Hematopoietic multipotent progenitor cell (in vitro differentiated cells): ENCODE measurements around the gene FARS2. TPM values are rescaled to one million over a fixed set of nuclear protein-coding genes. Genes with fewer than 3 reads are reported as not detected.
A peak's percentile ranks its signal among the peaks of the same experiment; 100 is the strongest.
"Not testable (repeated sequence)": the region's sequence is repeated elsewhere in the genome, so short reads cannot be mapped to it uniquely, and the experiment has no call there.

Experiments used
- DNase-seq, 3 donors: peaks; one replicate each; pipeline ENCODE4 v3.0.0-alpha.2; 2011 to 2015; ENCODE audit warnings: low read depth in 2 of 3, low spot score in 2 of 3
- total RNA-seq: library from RNA; depleted of rRNA; stranded (reverse); fragments of >200 nt; gene quantifications from one replicate; pipeline ENCODE4 v1.2.3, GENCODE V29; 2012

The FARS2 gene
- total RNA-seq, 1 donor: 47.1 TPM

DNA sequence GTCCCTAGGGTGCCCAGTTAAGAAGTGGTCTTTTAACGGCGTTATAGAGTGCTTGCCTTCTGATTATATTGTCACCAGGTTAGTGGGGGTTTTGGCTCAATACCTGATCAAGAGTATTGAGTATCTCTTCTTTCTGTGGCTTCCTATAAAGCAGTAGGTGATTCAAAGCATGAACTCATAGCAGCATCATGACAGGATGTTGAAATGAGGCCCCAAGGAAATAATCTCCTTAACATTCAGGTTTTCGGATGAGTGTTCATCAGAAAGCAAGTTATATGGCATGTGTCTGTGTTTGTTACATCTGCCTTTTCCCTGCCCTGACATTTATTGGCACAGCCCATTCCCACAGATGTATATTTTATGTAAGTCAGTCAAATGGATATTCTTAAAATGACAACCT is 301.0 kb downstream of the FARS2 start:
- DNase-seq: no peak

- no peak for DNase-seq
These were observed 301.8 kb downstream of the FARS2 start for GRCh38 chr6:5563086-5563485.

GRCh38 chr6:5564746-5565145 is 303.4 kb downstream of the FARS2 start:
- not testable (repeated sequence) for DNase-seq

GRCh38 chr6:5565971-5566370 is 304.7 kb downstream of the FARS2 start:
- DNase-seq: no peak

GRCh38 chr6:5566718-5567117 is 305.4 kb downstream of the FARS2 start:
- DNase-seq: no peak

GRCh38 chr6:5567352-5567751 is 306.0 kb downstream of the FARS2 start:
- DNase-seq: no peak

DNA sequence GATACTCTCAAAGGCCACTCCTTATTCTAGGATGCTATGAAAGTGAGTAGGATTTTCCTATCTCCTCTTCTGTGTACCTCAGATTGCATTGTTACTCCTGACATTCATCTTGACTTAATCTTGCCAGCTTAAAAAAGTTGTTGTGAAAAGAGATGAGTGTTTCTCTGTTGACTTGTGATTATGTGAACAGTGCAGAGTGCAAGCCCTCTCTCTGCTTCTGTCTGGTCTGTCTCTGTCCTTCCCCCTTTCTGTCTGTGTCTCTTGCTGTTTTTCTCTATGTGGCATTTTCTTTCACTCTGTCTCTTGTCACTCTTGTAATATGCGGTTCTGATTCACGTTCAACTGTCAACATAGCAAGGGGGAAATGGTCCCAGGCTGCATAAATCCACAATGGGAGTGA is 306.6 kb downstream of the FARS2 start:
- no peak for DNase-seq

DNA sequence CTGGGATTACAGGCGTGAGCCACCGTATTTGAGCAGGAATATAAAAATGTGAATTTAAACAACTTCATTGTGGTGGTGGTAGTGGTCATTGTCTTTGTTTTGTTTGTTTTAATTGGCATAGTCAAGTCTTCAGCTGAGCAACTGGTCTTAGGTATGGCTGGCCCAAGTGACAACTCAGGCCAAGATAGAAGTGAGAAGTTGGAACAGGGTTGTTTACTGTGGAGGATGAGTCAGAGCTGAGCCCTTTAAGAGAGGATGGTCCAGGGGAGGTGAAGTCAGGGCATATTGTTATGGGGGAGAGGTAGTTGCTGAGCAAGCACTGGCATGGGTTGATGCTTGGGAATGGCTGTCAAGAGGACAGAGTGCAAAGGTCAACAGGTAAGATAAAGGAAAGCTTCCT is 308.2 kb downstream of the FARS2 start:
- DNase-seq: no peak

DNA sequence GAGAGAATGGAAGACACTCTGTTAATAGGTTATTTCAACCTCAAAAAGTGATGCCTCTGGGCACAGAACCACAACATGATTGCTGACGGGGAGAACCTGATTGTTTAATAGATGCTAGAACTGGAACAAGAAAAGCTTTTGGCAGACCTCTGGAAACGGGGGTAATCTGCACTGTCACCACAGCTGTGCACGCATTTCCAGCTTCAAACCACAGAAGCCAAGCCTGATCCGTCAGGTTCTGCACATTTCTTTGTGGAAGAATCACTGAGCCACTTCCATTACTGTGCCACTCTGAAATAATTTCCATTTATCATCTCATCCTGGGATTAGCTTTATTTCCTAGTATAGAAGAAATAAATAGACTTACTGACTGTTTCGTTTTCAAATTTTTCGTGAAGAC is 309.3 kb downstream of the FARS2 start:
- peak in 1 of 3 donors; percentile 44 for DNase-seq

DNA sequence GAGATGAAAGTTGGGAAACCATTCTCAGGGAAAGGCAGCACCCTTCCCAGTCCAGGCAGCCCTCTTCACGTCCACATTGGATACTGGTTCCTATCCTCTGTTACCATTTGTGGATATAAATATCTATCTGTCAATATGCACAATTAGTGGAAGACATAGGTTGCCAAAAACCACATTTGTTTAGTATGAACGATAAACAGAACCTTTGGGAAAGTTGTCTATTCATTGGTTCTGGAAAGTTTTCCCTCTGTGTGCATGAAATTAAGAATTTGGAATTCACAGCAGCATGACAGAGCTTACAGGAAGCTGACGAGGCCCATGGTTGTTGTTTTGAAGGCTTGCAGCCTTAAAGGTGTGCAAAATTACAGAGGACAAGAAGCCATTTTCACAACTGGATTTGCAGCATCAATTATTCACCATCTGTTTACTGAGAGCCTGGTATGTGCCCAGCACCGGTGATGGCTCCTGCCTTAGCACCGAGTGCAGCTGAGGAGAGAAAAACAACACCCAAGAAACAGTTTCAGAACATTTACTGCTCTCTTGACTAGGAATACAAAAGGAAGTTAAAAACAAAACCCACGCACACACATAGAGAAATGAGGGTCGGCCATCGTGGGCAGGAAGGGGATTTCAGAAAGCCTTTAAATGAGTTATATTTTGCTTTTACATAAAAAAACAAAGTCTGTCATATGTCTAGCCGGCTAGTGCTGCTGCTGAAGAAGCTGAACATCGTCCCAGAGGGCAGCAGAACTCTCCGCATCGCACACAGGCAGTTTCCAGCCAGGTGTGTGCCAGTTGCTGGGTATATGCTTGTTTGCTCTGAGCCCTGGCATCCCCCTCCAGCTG is 319.6 kb downstream of the FARS2 start:
- DNase-seq: no peak

- DNase-seq: no peak
These were observed 321.4 kb downstream of the FARS2 start for GRCh38 chr6:5582762-5583161.

DNA sequence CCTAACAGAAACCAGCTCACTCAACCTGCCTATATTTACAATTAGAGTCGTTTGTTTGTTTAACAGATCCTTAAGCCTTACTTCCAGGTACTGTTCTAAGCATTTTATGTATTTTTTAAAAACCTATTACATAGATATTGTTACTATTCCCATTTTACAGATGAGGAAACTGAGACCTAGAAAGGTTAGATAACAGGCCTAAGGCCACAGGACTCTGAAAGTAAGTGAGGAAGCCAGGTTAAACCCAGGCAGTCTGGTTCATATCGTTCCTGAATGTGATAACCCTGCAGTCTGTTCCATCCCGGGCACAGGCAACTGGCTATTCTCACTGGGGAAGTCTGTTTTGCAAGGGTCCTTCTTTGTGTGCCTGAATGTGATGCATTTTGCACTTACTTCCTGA is 322.2 kb downstream of the FARS2 start:
- no peak for DNase-seq

- DNase-seq: peak in 2 of 3 donors; percentile 3 to 26
These were observed 322.8 kb downstream of the FARS2 start for GRCh38 chr6:5584078-5584482.

DNA sequence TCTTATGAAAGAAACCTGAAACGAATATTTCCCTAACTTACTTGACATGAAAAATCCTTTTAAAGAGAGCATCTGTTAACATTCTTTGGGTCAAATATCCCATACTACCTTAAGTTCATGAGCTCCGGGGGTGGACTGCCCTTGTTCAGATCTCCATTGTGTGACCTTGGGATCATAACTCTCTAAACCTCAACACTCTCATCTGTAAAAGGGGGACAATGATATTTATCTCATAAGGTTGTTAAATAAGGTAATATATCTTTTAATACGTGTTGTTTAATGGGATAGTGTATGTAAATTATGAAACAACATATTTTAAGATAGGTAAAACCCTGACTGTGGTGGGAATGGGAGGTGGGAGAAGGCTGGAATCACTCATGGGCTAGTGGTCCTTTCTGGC is 326.3 kb downstream of the FARS2 start:
- no peak for DNase-seq

- DNase-seq: no peak
These were observed 328.3 kb downstream of the FARS2 start for GRCh38 chr6:5589422-5590141.

DNA sequence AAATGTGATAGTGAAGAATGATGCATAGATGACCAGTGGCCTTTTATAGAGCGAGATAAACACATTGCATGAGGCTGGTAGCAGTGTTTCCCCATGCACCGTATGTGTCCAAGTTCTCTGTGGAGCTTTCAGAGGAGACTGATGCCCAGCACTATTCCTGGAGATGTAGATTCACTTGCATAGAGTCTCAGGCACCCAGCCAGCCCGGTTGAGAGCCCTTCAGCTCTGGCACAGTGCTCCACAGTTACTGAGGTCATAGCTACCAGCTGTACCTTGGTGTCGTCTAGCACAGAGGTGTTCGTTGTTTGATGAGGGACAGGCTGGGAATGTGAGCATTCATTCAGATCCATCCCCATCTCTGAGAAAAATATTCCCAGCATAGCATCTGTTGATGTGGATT is 328.9 kb downstream of the FARS2 start:
- no peak for DNase-seq

- no peak for DNase-seq
These were observed 331.7 kb downstream of the FARS2 start for GRCh38 chr6:5592886-5593519.

DNA sequence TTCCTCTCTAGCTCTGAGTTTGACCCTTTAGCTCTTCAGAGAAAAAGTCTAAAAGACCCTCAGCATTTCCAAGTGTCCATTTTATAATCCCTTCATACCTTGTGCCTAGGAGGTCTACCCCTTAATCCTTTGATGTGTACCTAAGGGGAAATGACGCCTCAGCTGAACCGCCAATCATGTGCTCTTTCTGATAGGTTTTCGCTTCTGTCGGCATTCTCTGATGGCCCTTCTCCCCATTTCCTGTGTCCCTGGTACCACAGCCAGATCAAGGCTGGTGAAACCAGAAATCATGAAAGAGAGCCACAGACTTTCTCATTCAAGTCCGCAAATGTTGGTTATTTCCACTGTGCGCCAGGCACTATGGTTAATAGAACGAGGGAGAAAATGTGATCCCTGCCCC is 333.9 kb downstream of the FARS2 start:
- no peak for DNase-seq

- no peak for DNase-seq
These were observed 336.1 kb downstream of the FARS2 start for GRCh38 chr6:5597413-5597812.

DNA sequence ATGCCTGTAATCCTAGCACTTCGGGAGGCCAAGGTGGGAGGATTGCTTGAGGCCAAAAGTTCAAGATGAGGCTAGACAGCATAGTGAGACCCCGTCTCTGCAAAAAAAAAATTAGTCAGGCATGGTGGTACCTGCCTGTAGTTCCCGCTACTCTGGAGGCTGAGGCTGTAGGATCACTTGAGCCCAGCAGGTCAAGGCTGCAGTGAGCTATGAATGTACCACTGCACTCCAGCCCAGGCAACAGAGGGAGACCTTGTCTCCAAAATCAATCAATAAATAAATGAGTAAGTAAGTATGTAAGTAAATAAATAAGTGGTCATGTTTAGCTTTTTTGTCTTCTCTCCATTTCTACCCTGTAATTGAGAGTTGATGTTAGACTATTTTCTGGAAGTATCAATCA is 336.8 kb downstream of the FARS2 start:
- DNase-seq: no peak

- no peak for DNase-seq
These were observed 337.8 kb downstream of the FARS2 start for GRCh38 chr6:5599127-5599526.

DNA sequence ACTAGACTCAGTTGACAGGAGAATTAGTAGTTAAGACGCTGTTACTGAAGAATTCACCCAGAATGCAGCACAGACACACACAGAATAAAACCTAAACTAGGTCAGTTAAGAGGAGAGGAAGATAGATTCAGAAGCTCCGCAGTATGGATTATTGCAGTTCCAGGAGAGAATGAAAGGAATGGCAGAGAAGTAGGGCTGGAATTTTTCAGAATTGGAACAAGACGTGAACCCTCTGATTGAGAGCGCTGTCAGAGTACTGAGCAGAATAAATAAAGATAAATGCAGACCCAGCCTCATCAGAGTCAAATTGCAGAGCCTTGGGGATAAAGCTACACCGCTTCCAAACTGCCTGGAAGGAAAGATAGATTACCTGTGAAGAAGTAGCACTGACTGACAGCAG is 344.6 kb downstream of the FARS2 start:
- DNase-seq: no peak
